GM21717 (cell line): ENCODE results near the gene TNS2.

Source experiments
- ATAC-seq: cut with Tn5 transposase; IDR thresholded peaks from one replicate; pipeline ENCODE4 v1.9.1; 2021; ENCODE audit warnings: mild to moderate bottlenecking, moderate library complexity; ENCODE audit not compliant: unreplicated experiment

TNS2 gene

DNA sequence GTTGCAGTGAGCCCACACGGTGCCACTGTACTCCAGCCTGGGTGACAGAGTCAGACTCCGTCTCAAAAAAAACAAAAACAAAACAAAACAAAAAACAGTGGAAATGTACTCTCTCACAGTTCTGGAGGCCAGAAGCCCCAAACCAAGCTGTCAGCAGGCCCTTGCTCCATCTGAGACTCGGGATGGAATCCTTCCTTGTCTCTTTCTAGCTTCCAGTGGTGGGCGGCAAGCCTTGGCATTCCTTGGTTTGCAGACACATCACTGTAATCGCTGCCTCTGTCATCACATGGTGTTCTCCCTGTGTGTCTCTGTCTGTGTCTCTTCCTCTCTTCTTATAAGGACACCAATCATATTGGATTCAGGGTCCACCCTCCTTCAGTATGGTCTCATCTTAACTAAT is 6.4 kb downstream of the TNS2 start:
- no peak for ATAC-seq

DNA sequence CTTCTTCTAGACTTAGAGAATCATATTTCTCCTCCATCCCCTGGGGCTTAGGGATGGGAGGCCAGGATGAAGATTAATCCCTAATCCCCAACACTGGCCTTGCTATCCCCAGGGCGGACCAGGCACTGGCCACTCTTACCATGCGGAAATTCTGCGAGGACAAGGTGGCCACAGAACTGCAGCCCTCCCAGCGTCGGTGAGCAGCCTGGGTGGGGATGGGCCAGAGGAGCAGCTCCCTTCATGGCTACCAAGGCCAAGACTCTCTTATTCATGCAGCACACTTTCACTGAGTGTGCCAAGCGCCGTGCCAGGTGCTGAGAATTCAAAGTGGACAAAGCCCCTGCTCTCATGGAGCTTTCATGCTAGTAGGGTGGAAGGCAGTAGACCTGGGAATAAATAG is 7.0 kb downstream of the TNS2 start:
- no peak for ATAC-seq

DNA sequence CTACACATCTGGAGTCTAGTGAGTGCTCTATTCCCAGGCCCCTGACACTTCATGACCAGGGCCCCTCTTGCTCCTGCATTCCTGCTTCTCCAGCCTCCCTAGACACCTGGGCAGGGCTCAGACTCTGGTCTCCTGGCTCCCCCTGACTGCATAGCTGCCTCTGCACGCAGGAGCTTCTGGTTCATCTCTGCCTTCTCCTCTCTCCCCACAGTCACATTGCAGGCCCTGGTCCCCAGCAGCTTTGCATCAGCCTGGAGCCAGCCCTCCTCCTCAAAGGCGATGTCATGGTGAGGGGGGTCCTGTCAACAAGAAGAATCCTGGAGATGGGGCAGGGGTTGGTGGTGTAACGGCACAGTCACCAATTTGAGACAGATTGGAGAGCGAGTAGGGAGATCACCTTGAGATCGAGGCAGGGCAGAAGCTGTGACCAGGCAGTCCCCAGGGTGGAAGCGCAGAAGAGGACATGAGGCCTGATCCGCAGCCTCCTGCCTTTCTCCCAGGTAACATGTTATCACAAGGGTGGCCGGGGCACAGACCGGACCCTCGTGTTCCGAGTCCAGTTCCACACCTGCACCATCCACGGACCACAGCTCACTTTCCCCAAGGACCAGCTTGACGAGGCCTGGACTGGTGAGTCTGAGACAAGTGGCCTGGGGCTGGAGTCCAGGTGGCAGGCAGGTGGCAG is 8.1 kb downstream of the TNS2 start:
- ATAC-seq, result no peak

DNA sequence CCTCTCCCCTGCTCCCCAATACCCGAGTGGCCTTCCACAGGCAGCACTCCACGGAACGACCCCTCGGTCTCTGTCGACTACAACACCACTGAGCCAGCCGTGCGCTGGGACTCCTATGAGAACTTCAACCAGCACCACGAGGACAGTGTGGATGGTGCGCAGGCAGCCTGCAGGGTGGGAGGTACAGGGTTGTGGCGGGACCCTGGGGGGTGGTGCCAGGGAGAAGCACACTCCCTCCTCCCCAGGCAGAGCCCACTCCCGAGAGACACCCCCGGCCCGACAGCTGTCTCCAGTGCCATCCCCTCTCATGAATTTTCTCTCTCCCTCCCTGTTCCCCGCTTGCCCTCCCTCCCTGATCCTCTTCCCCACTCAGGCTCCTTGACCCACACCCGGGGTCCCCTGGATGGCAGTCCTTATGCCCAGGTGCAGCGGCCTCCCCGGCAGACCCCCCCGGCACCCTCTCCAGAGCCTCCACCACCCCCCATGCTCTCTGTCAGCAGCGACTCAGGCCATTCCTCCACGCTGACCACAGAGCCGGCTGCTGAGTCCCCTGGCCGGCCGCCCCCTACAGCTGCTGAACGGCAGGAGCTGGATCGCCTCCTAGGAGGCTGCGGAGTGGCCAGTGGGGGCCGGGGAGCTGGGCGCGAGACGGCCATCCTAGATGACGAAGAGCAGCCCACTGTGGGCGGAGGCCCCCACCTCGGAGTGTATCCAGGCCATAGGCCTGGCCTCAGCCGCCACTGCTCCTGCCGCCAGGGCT is 9.0 kb downstream of the TNS2 start:
- ATAC-seq, result no peak

DNA sequence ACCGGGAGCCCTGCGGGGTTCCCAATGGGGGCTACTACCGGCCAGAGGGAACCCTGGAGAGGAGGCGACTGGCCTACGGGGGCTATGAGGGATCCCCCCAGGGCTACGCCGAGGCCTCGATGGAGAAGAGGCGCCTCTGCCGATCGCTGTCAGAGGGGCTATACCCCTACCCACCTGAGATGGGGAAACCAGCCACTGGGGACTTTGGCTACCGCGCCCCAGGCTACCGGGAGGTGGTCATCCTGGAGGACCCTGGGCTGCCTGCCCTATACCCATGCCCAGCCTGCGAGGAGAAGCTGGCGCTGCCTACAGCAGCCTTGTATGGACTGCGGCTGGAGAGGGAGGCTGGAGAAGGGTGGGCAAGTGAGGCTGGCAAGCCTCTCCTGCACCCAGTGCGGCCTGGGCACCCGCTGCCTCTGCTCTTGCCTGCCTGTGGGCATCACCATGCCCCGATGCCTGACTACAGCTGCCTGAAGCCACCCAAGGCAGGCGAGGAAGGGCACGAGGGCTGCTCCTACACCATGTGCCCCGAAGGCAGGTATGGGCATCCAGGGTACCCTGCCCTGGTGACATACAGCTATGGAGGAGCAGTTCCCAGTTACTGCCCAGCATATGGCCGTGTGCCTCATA is 9.7 kb downstream of the TNS2 start:
- no peak for ATAC-seq

DNA sequence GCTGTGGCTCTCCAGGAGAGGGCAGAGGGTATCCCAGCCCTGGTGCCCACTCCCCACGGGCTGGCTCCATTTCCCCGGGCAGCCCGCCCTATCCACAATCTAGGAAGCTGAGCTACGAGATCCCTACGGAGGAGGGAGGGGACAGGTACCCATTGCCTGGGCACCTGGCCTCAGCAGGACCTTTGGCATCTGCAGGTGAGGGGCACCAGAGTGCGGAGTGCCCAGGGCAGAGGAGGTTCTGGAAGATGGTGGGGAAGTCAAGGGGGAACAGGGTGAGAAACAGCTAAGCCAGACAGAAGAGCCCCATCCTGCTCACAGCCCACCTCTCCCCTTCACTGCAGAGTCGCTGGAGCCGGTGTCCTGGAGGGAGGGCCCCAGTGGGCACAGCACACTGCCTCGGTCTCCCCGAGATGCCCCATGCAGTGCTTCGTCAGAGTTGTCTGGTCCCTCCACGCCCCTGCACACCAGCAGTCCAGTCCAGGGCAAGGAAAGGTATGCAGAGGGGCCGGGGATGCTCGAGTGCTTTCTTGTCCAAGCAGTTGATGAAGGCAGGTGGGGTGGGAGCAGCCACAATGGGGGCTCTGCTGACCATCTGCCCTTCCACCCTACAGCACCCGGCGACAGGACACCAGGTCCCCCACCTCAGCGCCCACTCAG is 10.3 kb downstream of the TNS2 start:
- no peak for ATAC-seq

DNA sequence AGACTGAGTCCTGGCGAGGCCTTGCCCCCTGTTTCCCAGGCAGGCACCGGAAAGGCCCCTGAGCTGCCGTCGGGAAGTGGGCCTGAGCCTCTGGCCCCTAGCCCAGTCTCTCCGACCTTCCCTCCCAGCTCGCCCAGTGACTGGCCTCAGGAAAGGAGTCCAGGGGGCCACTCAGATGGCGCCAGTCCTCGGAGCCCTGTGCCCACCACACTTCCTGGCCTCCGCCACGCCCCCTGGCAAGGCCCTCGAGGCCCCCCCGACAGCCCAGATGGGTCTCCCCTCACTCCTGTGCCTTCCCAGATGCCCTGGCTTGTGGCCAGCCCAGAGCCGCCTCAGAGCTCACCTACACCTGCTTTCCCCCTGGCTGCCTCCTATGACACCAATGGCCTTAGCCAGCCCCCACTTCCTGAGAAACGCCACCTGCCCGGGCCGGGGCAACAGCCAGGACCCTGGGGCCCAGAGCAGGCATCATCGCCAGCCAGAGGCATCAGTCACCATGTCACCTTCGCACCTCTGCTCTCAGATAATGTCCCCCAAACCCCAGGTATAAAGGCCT is 10.9 kb downstream of the TNS2 start:
- ATAC-seq, result no peak

DNA sequence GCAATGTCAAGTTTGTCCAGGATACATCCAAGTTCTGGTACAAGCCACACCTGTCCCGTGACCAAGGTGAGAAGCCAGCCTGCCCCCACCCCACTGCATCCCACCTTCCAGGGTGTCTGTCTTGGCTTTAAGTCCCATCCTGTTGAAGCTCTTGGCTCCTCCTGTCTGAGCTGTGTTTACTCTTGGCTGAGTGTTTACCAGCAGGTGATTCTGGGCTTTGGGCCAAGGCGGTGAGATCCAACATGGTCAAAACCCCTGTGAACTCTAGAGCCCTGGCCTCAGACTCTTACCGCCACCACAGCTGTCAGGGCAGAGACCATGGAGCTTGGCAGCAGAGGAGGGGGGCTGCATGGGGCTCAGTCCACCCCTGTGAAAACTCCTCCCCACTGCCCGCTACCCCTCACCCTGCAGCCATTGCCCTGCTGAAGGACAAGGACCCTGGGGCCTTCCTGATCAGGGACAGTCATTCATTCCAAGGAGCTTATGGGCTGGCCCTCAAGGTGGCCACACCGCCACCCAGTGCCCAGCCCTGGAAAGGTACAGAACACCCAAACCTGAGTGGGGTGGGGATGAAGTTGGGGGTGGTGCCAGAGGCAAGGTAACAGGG is 11.6 kb downstream of the TNS2 start:
- no peak for ATAC-seq

DNA sequence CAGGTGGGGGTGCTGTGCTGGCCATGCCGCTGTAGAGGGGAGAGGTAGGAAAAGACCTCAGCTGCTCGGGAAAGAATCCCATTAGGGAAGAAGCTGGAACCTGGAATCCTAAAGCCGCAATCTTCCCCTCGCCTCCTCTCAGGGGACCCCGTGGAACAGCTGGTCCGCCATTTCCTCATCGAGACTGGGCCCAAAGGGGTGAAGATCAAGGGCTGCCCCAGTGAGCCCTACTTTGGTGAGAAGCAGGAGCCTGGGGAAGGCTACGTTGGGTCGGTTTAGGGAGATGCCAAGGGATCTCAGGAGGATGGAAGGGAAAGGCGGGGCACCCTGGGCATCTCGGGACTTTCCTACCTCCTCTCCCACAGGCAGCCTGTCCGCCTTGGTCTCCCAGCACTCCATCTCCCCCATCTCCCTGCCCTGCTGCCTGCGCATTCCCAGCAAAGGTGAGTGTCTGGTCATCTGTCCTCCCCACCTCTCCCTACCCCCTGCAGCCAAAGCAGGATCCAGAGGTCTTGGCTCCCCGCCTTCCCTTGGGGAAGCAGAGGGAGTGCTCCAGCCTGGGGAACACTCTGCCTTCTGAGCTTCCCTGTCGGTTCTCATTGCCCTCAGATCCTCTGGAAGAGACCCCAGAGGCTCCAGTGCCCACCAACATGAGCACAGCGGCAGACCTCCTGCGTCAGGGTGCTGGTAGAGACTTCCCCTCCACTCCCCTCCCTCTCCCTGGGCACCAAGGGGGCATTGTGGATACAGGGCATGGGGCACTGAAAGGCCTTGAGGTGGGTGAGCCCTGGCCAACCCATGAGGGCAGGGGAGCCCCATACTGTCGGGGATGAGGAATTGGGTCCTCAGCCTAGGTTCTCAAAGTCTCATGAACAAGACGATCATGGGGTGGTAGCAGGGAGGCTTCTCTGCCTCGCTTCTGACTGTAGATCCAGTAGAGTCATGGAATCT is 12.4 kb downstream of the TNS2 start:
- ATAC-seq, result no peak

DNA sequence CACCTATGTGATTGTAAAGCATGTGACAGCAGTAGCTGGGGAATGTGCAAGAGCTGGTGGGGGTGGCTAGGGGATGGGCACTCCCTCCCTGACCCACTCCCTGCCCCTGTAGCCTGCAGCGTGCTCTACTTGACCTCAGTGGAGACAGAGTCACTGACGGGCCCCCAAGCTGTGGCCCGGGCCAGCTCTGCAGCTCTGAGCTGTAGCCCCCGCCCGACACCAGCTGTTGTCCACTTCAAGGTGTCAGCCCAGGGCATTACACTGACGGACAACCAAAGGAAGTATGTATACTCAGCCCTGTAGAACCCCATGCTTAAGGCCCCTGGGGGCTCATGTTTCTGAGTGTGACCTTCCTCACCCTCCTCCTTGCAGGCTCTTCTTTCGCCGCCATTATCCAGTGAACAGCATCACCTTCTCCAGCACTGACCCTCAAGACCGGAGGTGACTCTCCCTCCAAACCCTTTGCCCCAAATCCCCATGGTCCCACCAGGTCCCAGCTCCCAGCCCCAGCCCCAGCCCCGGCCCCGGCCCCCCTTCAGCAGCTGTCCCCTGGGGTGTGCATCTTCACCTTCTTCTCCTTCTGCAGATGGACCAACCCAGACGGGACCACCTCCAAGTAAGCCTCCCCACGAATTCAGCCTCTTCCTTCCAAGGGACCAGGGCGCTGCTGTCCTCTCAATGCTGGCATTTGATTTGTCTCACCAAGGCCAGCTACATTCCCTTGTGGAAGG is 13.3 kb downstream of the TNS2 start:
- no peak for ATAC-seq

DNA sequence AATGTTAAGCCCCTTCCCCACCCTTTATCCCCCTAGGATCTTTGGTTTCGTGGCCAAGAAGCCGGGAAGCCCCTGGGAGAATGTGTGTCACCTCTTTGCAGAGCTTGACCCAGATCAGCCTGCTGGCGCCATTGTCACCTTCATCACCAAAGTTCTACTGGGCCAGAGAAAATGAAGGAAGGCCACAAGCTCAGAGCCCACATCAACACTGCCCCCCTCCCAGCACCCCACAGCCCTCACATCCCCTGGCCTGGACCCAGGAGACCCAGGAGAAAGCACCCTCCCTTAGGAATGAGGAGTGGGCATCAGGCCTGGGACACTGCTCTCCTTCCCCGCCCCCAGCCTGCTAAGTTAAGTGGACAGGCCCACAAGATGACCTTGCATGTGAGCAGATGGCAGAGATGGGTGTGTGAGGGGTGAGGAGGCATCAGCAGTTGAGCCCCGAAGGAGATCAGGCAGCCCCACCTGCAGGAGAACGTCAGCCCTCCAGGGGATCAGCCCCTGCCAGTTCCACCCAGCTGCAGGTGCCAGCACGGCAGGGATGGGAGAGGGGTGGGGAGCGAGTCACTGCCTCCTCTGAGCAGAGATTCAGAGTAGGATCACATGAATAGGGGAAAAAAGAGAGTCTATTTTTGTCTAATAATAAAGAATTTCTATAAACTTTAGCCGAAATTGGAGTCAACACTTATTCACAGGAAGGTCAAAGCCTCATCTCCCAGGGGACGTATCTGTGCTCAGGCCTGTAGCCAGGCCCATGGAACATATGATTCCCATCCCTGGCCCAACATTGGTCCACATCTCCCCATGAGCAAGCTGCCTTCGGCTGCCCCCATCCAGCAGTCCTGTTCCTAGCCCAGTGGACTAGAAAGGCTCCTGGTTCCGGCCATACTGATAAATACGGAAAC is 14.1 kb downstream of the TNS2 start:
- ATAC-seq, result no peak

DNA sequence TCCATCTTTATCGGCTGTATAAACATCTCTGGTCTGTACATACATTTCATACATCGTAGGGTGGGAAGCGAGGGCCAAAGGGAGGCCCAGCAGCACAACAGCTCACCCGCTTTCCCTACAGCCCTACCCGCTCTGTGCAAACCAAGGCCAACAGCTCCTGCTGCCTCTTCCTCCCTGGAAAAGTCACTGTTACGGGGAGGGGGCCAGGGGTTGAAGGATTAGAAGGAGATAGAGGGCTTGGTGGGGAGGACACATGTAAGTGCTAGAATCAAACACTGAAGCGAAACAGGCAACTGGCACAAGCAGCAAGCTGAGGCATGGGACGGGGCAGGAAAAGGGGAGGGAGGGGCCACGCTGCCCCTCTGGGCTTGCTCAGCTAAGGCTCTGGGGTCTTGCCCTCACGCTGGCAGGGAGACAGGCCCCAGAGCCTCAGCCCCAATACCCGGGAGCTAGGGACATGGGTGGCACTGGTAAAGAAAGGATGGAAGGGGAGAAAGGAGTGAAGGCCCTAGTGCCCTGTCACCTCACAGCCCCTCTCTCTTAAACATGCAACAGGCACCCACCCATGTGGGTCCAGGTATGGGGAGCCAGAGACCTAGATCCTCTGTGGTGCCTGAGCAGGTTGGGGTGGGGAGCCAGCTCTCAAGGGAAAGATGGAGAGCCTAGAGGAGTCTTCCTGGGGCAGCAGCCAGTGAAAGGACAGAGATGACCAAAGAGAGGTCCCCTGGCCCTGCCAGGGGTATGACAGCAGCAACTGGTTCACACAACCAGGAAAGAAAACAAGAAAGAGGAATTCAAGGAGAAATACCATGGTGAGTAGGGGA is 15.0 kb downstream of the TNS2 start:
- no peak for ATAC-seq

DNA sequence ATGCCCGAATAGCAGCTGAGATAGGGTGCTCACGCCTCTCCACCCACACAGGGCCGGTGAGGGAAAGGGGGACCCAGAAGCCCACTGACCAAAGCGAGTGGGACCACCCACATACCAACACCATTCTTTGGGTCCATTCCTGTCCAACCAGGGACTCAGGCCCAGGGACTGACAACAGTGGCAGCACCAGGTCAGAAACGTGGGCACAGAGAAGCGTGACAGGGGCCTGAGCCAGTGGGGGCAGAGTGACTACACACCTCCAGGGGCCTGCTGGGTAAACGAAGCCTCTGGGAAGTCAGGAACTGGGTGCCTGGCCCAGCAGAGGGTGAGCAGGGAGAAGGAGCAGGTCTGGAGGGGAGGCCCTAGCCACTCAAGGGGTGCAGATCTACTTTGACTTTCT is 15.6 kb downstream of the TNS2 start:
- ATAC-seq, result no peak

DNA sequence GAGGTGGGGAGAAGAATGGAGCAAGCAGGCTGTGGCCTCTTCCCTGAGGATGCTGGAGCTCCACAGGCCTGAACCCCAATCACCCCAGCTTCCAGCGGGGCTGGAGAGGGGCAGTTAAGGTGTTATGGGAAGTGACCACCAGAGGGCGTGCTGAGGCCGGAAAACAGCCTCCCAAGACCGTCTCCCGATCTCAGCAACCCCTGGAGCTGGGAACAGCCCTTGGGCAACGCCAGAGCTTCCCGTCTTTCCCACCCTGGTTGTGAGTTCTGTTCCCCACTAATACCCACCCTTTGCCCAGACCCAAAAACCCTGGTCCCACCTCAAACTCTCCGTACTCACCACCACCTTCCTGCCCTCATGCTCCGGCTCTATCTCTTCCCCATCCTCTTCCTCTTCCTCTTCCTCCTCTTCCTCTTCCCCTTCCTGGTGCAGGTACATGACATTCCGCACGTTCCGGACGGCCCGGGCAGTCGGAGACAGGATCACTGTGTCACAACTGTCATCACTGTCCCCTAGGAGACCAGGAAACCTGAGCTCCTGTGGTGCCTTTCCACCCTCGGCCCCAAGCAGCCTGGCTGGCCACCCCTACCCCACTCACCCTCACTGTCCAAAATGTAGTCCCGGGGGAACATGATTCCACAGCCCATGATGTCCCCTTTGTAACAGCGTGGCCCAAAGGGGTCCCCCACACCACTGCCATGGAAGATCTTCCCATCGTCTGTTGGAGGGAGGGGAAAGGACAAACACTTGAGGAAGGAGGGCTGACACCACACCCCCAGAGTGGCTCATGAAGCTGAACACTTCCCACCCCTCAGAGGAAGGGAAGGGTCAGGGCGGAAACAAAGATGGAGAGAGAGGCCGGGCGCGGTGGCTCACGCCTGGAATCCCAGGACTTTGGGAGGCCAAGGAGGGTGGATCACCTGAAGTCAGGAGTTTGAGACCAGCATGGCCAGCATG is 16.4 kb downstream of the TNS2 start:
- ATAC-seq, result no peak

DNA sequence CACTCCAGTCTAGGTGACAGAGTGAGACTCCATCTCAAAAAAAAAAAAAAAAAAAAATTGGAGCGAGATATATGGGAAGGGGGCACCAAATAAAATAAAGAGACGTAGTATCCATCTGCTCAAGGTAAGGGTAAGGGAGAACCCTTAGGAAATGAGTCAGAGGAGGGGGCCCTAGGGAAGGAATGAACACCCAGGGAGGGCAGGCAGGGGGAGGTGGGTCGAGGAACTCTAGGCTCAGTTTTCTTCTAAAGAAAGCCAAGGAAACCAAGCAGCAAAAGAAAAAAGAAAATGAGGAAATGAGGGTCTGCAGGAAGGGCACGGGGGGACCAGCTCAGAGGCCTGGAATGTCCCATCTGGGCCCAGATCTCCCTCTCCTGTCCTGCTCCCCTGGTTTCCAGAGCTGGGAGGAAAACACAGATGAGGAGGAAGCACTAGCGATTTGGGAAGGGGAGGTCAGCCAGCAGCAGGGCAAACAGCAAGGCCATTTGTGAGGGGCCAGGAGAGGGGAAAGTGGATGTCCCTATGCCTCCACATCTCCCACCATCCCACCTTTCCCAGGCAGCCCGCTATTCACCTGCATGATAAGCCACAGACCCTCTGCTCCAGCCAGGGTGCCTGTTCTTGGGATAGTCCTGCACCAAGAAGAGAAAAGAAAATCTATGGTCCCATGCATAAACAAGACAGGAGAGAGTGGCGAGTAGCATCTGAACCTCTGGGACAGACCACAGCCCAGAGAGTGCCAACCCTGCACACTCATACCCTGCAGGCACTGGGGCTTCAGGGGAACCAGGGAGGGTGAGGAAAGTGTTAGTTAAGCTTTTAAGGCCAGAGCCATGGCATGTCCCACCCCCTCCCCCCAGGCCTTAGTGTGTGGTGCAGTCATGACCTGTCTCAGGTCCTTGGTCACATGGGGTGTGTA is 17.5 kb downstream of the TNS2 start:
- ATAC-seq, result no peak
